Limb (tissue), 2 donors: ENCODE measurements around the gene RAI14.

Source experiments
- DNase-seq, 2 donors: peaks; one replicate each; pipeline ENCODE4 v3.0.0-alpha.2; 2016; ENCODE audit errors: extremely low spot score in 2 of 2

The RAI14 gene

GRCh38 chr5:34639852-34640626 is 16.1 kb upstream of the RAI14 start:
- no peak for DNase-seq

GRCh38 chr5:34648039-34648839 is 7.9 kb upstream of the RAI14 start:
- DNase-seq, result no peak

GRCh38 chr5:34648840-34649158 is 7.3 kb upstream of the RAI14 start:
- DNase-seq, result no peak

- DNase-seq, result no peak
These were observed 4.3 kb upstream of the RAI14 start for GRCh38 chr5:34651791-34652190.

GRCh38 chr5:34652466-34652865 is 3.7 kb upstream of the RAI14 start:
- DNase-seq, result no peak

GRCh38 chr5:34652914-34653313 is 3.2 kb upstream of the RAI14 start:
- DNase-seq, result no peak

GRCh38 chr5:34653708-34654107 is 2.4 kb upstream of the RAI14 start:
- no peak for DNase-seq

- DNase-seq, result peak; percentile 72 to 88
These were observed 655 bp upstream of the RAI14 start for GRCh38 chr5:34655354-34655991.

- peak in 1 of 2 donors; percentile 63 for DNase-seq
These were observed 659 bp downstream of the RAI14 start for GRCh38 chr5:34656700-34657273.

- DNase-seq, result peak in 1 of 2 donors; percentile 59
These were observed 1.3 kb downstream of the RAI14 start for GRCh38 chr5:34657274-34657921.

- no peak for DNase-seq
These were observed 1.9 kb downstream of the RAI14 start for GRCh38 chr5:34657988-34658387.

- no peak for DNase-seq
These were observed 3.0 kb downstream of the RAI14 start for GRCh38 chr5:34659168-34659567.

GRCh38 chr5:34660444-34660843 is 4.3 kb downstream of the RAI14 start:
- DNase-seq, result no peak

GRCh38 chr5:34663771-34664496 is 7.8 kb downstream of the RAI14 start:
- DNase-seq, result no peak

- no peak for DNase-seq
These were observed 10.4 kb downstream of the RAI14 start for GRCh38 chr5:34666392-34667080.

GRCh38 chr5:34667705-34668104 is 11.6 kb downstream of the RAI14 start:
- DNase-seq, result no peak

- no peak for DNase-seq
These were observed 13.9 kb downstream of the RAI14 start for GRCh38 chr5:34669931-34670516.

GRCh38 chr5:34672196-34672595 is 16.1 kb downstream of the RAI14 start:
- DNase-seq, result no peak

- no peak for DNase-seq
These were observed 17.5 kb downstream of the RAI14 start for GRCh38 chr5:34673463-34674125.
